GM12878 (cell line): ENCODE measurements around the gene TBATA. TPM values are rescaled to one million over a fixed set of nuclear protein-coding genes. Genes with fewer than 3 reads are reported as not detected.

Experiments
- ATAC-seq: fragments of 200-7000 bp; cut with Tn5 transposase; 3 replicates; pipeline ENCODE4 v1.9.1; 2020; ENCODE audit warnings: mild to moderate bottlenecking, moderate library complexity
- BruUV-seq: library from RNA; stranded (reverse); fragments of 400-500 nt; replicated peaks from 2 replicates; lab custom pipeline; 2021; lab: Mats Ljungman, UMichigan
- CTCF ChIA-PET: fragments of 300-600 bp; sonication (Branson Sonifier 250); formaldehyde crosslinking; extraction: SDS; loops from one replicate; lab custom pipeline; 2021; ENCODE audit warnings: inconsistent platforms; lab: Yijun Ruan, JAX
- POLR2A ChIA-PET: fragments of 350-600 bp; formaldehyde crosslinking; extraction: SDS; loops from one replicate; lab custom pipeline; 2021; ENCODE audit warnings: inconsistent platforms; lab: Charles Lee
- RAD21 ChIA-PET: fragments of 300-600 bp; sonication (Branson Sonifier 250); formaldehyde crosslinking; loops from one replicate; lab custom pipeline; 2023; ENCODE audit warnings: antibody characterized with exemption; ENCODE audit not compliant: unreplicated experiment; lab: Charles Lee
- SMC1A ChIA-PET: fragments of 300-600 bp; sonication (Branson Sonifier 250); formaldehyde crosslinking; loops from one replicate; lab custom pipeline; 2023; ENCODE audit not compliant: unreplicated experiment, uncharacterized antibody; lab: Charles Lee
- DNase-seq: peaks from one replicate; pipeline ENCODE4 v3.0.0-alpha.2; 2011; ENCODE audit warnings: low read depth, low spot score
- FAIRE-seq: peaks from 3 replicates; lab custom pipeline; 2011; peaks lifted over from hg19 to GRCh38; lab: Jason Lieb, UNC
- H2AFZ ChIP-seq: 2 replicates; pipeline ENCODE4 v1.6.0; 2011; ENCODE audit warnings: low read depth, low read length, control low read depth; ENCODE audit not compliant: control insufficient read depth
- H3K27ac ChIP-seq: 2 replicates; pipeline ENCODE4 v1.5.1; 2011; ENCODE audit warnings: control low read depth; ENCODE audit not compliant: control insufficient read depth, insufficient read depth
- H3K27me3 ChIP-seq, 2 experiments: replicated peaks in 1 of 2; 2 replicates each; pipeline versions ENCODE4 v1.6.0 to v1.6.1; 2011; ENCODE audit warnings: low read length in 1 of 2; ENCODE audit not compliant: control insufficient read depth in 2 of 2, insufficient read depth in 2 of 2
- H3K36me3 ChIP-seq, 2 experiments: 2 replicates each; pipeline ENCODE4 v1.5.1; 2011; ENCODE audit warnings: low read length in 1 of 2; ENCODE audit not compliant: control insufficient read depth in 2 of 2, insufficient read depth in 2 of 2
- H3K4me1 ChIP-seq: 2 replicates; pipeline ENCODE4 v1.6.1; 2011; ENCODE audit warnings: mild to moderate bottlenecking, low read length, moderate library complexity, mixed read lengths; ENCODE audit not compliant: control insufficient read depth, insufficient read depth
- H3K4me2 ChIP-seq: 2 replicates; pipeline ENCODE4 v1.6.0; 2011; ENCODE audit warnings: control low read depth; ENCODE audit not compliant: control insufficient read depth, insufficient read depth
- H3K4me3 ChIP-seq: fragments of 200-600 bp; sonication (generic); 2 replicates; pipeline ENCODE4 v1.5.1; 2016
- H3K79me2 ChIP-seq: 2 replicates; pipeline ENCODE4 v1.6.0; 2011; ENCODE audit warnings: low read length; ENCODE audit not compliant: control insufficient read depth, insufficient read depth
- H3K9ac ChIP-seq: 2 replicates; pipeline ENCODE4 v1.8.0; 2011; ENCODE audit warnings: low read length, control low read depth, mixed read lengths; ENCODE audit not compliant: control insufficient read depth, insufficient read depth
- H3K9me3 ChIP-seq: replicated peaks from 3 replicates; pipeline ENCODE4 v1.5.1; 2011; ENCODE audit warnings: mild to moderate bottlenecking, low read length; ENCODE audit not compliant: control insufficient read depth, insufficient read depth
- H4K20me1 ChIP-seq: 2 replicates; pipeline ENCODE4 v1.6.0; 2011; ENCODE audit not compliant: control insufficient read depth, insufficient read depth
- BCL11A ChIP-seq: IDR thresholded peaks from 2 replicates; pipeline ENCODE4 v1.6.1; 2011; ENCODE audit warnings: low read depth, low read length
- CREB1 ChIP-seq: IDR thresholded peaks from 2 replicates; pipeline ENCODE4 v1.6.1; 2012; ENCODE audit warnings: low read depth, mild to moderate bottlenecking, inconsistent platforms
- KDM1A ChIP-seq: fragments of 200-600 bp; sonication (generic); IDR thresholded peaks from 2 replicates; pipeline ENCODE4 v1.6.1; 2016; ENCODE audit warnings: borderline replicate concordance
- PAX5 ChIP-seq: IDR thresholded peaks from 2 replicates; pipeline ENCODE4 v1.6.1; 2011; ENCODE audit warnings: low read depth, low read length, borderline replicate concordance
- YBX1 ChIP-seq: fragments of 450-650 bp; IDR thresholded peaks from 2 replicates; pipeline ENCODE4 v1.6.1; 2016; ENCODE audit warnings: antibody characterized with exemption
- YY1 ChIP-seq: IDR thresholded peaks from 2 replicates; pipeline ENCODE4 v1.6.1; 2011; ENCODE audit warnings: low read depth, mild to moderate bottlenecking, low read length
- WGBS: methylation state at CpG from one replicate; pipeline ENCODE4 v1.1.6; 2016; ENCODE audit warnings: low lambda C conversion rate; ENCODE audit not compliant: insufficient replicate concordance, insufficient coverage; ENCODE audit errors: missing lambda C conversion rate; 5-methylcytosine and 5-hydroxymethylcytosine counted together
- in situ Hi-C: fragments of 300-500 bp; cut with MboI; formaldehyde crosslinking; loops from 9 replicates; pipeline ENCODE4 v1.14.3; 2018; ENCODE audit warnings: mixed read lengths
- intact Hi-C: fragments of 100-400 bp; cut with micrococcal nuclease; formaldehyde crosslinking; loops from one replicate; pipeline ENCODE4 v1.14.2; 2022; ENCODE audit not compliant: unreplicated experiment
- polyA plus RNA-seq, 11 experiments: library from polyadenylated mRNA; depleted of rRNA in 4 of 11; unstranded in 6 of 11; stranded (reverse) in 5 of 11; fragments of >200 nt; fragmentation: Nextera tagmentation in 4 of 11; fragmentation: Illumina TruSeq in 1 of 11; extraction: Ambion mirVana in 4 of 11; extraction: Trizol in 1 of 11; gene quantifications; 1 replicate in 1 of 11; 2 replicates in 10 of 11; pipeline versions ENCODE4 v1.2.1 to v1.2.3, GENCODE V29; 2011 to 2016; ENCODE audit warnings: inconsistent platforms in 2 of 11, missing spikeins in 2 of 11, low read depth in 1 of 11
- total RNA-seq, 4 experiments: library from RNA; depleted of rRNA in 3 of 4; stranded (reverse); fragments of >200 nt in 3 of 4; fragmentation: Illumina TruSeq in 1 of 4; extraction: Trizol in 1 of 4; gene quantifications; 2 replicates each; pipeline versions ENCODE4 v1.2.1 to v1.2.3, GENCODE V29; 2013 to 2021
- TF ChIP-seq, protein P1 (sequence below): fragments of 450-650 bp; IDR thresholded peaks from 2 replicates; pipeline ENCODE4 v1.6.1; 2017; ENCODE audit warnings: borderline replicate concordance

The TBATA gene
- total and polyA plus RNA-seq, 10 of the 15 experiments (the other 5 are each of a cell fraction or from before 2014, with no cell fraction given): not detected

- ChIA-PET POLR2A (no interaction called here), RAD21 (no interaction called here), SMC1A (no interaction called here)
- intact Hi-C loops: no loop called here
- DNase-seq (no peak), ATAC-seq (no peak)
- Histone ChIP-seq H3K4me3 (no peak overlapping the region), H3K27me3 (no peaks in the 10 kb centered on the region), H3K4me2 (no peak overlapping the region), H3K9ac (no peak overlapping the region), H3K9me3 (no peaks in the 10 kb centered on the region), H3K79me2 (no peaks in the 10 kb centered on the region), H2AFZ (no peak overlapping the region), H3K4me1 (no peaks in the 10 kb centered on the region)
- TF ChIP-seq PAX5: no peak
- TF ChIP-seq, protein P1, sequence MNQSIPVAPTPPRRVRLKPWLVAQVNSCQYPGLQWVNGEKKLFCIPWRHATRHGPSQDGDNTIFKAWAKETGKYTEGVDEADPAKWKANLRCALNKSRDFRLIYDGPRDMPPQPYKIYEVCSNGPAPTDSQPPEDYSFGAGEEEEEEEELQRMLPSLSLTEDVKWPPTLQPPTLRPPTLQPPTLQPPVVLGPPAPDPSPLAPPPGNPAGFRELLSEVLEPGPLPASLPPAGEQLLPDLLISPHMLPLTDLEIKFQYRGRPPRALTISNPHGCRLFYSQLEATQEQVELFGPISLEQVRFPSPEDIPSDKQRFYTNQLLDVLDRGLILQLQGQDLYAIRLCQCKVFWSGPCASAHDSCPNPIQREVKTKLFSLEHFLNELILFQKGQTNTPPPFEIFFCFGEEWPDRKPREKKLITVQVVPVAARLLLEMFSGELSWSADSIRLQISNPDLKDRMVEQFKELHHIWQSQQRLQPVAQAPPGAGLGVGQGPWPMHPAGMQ: no peak
- TF ChIP-seq YY1: no peak
- TF ChIP-seq BCL11A: no peak
- TF ChIP-seq CREB1: no peak
- no peak for TF ChIP-seq YBX1
- TF ChIP-seq KDM1A: no peak
- TF ChIP-seq, all 136 proteins: peak for 0
- in situ Hi-C loops: no loop called here
- WGBS: 12% methylated on average over 5 of the region's 5 CpGs
- CTCF ChIA-PET: no interaction called here
- FAIRE-seq: no peak
- no peaks in the 10 kb centered on the region for H3K36me3 ChIP-seq
- no peak overlapping the region for H3K27ac ChIP-seq
- no peaks in the 10 kb centered on the region for H4K20me1 ChIP-seq
- no TSS peak for BruUV-seq
Measured at GRCh38 chr10:70791386-70792039, 6.3 kb upstream of the TBATA start.
